Measurements from ENCODE around the gene TTC22. TPM values are rescaled to one million over a fixed set of nuclear protein-coding genes. Genes with fewer than 3 reads are reported as not detected.

Gene TTC22
- total RNA-seq, 1 experiment from 2014 or later: 0.59 TPM

GRCh38 chr1:54807756-54808155 lies 6.6 kb upstream of the TTC22 start:
- Histone ChIP-seq H2AFZ (ENCODE audit: low read length) (no peak overlapping the region), H3K4me1 (ENCODE audit: insufficient read depth, low read length) (no peaks in the 10 kb centered on the region), H3K4me2 (ENCODE audit: insufficient read depth, insufficient read length, low read length) (no peak overlapping the region), H4K8ac (replicated peaks; ENCODE audit: insufficient read length, low read depth, low read length) (no peak overlapping the region), H3K18ac (ENCODE audit: insufficient read length, low read depth, low read length) (no peak overlapping the region), H3K9ac (ENCODE audit: extremely low read depth, insufficient read length, low read length) (no peak overlapping the region), H2BK12ac (ENCODE audit: insufficient read length, low read depth, low read length) (no peak overlapping the region), H3K14ac (ENCODE audit: insufficient read depth, low read length) (no peak overlapping the region), H3K79me2 (ENCODE audit: insufficient read depth, low read length) (no peaks in the 10 kb centered on the region), H3K56ac (ENCODE audit: insufficient read length, low read depth, low read length) (no peak overlapping the region), H2BK15ac (ENCODE audit: low read depth, low read length) (no peak overlapping the region), H2BK5ac (ENCODE audit: insufficient read length, low read length) (no peak overlapping the region), H3K9me3 (ENCODE audit: control insufficient read depth, low read depth, low read length) (no peaks in the 10 kb centered on the region), H2BK120ac (ENCODE audit: low read depth, low read length, poor library complexity, severe bottlenecking) (no peak overlapping the region), H4K20me1 (ENCODE audit: control insufficient read depth, insufficient read depth, insufficient read length) (no peaks in the 10 kb centered on the region), H4K5ac (ENCODE audit: insufficient read length, low read depth, low read length) (no peak overlapping the region), H3K4ac (ENCODE audit: low read depth, low read length) (no peak overlapping the region), H3K23me2 (ENCODE audit: insufficient read length, low read depth, low read length, poor library complexity, severe bottlenecking) (no peaks in the 10 kb centered on the region), H2AK5ac (ENCODE audit: insufficient read length, low read length) (no peak overlapping the region), H3K27ac (ENCODE audit: insufficient read length, low read depth, low read length) (no peak overlapping the region), H3K27me3 (ENCODE audit: insufficient read depth, low read length) (no peaks in the 10 kb centered on the region), H3T11ph (ENCODE audit: low read length) (no peak overlapping the region), H3K23ac (ENCODE audit: insufficient read length, low read depth, low read length) (no peak overlapping the region), H2BK20ac (ENCODE audit: low read depth, low read length, poor library complexity, severe bottlenecking) (no peak overlapping the region), H4K91ac (ENCODE audit: insufficient read length, low read depth, low read length) (no peak overlapping the region), H3K79me1 (ENCODE audit: insufficient read depth, low read depth, low read length, poor library complexity, severe bottlenecking) (no peaks in the 10 kb centered on the region)
- no peak overlapping the region for H3K27ac Mint-ChIP-seq
- peaks cover 28% of the 10 kb centered on the region for H3K27me3 Mint-ChIP-seq (ENCODE audit: low read depth)
- no peak overlapping the region; a peak in 1 of 5 replicates for H3K4me3 Mint-ChIP-seq
- H3K4me1 Mint-ChIP-seq: peaks cover 17 to 18% of the 10 kb centered on the region in 2 experiments
- TF ChIP-seq CTCF (conservative IDR thresholded peaks at IDR 0.05): no peak
- H3K9me3 Mint-ChIP-seq: no peaks in the 10 kb centered on the region
- WGBS (ENCODE audit: extremely low coverage, insufficient read length, low lambda C conversion rate): no CpG with 5 or more reads among the region's 7 CpGs
- no peak for DNase-seq
- no peaks in the 10 kb centered on the region for H3K36me3 Mint-ChIP-seq (ENCODE audit: insufficient read depth in 1 of 3, low read depth in 3 of 3)
